ENCODE data around the gene SND1.
"Not testable (repeated sequence)": the region's sequence is repeated elsewhere in the genome, so short reads cannot be mapped to it uniquely, and the experiment has no call there.

SND1 gene

DNA sequence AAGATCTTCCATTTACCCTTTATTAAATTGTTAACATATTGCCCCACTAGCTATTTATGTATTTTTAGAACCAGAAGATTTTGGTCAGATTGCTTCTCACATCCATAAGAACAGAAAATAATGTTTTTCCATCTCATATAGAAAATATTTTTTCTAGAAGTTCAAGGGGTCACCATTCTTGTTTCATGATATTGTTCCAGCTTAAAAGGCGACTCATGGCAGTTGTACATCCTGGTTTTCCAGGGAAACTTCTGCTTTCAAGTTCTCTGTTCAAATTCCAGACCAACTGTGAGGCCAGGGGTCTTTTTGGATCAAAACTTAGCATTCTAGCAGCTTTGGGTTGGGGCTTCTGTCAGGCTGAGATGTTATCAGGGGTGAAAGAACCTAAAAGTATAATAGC lies 294.9 kb downstream of the SND1 start:
- no peak for DNase-seq

DNA sequence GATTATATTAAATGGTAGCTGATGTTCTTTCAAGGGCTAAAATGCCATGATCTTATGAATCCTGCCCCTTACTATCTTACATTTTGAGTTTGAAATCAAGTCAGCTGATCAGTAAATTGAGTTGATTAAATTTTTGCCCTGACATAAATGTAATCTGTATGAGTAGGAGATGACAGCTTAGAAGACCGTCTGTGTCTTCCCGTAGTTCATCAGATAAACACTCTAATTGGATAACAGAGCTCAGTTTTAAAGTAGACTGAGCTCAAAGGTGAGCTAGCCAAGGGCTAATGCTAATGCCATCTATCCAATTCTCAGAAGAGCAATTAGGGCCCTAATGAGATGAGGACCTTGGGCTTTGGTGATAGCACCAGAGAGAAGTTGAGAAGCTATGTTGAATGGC lies 296.3 kb downstream of the SND1 start:
- no peak for DNase-seq

DNA sequence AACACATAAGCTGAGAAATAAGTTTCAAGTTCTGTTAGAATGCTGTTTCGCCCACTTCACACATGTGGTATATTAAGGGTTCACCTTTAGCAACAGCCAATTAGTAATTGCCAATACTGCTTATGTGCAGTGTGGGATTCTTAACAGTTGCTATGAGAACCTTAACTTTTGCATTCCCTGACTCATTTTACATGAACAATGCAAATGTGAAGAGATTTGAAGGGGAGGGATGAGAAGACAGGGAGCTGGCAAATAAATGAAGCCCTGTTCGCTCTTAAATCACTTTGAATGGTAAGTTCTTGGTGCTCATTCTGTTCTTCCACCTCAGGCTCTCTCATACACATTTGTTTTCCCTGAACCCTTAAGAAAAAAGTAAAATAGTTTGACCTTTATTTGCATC lies 296.9 kb downstream of the SND1 start:
- DNase-seq = no peak

DNA sequence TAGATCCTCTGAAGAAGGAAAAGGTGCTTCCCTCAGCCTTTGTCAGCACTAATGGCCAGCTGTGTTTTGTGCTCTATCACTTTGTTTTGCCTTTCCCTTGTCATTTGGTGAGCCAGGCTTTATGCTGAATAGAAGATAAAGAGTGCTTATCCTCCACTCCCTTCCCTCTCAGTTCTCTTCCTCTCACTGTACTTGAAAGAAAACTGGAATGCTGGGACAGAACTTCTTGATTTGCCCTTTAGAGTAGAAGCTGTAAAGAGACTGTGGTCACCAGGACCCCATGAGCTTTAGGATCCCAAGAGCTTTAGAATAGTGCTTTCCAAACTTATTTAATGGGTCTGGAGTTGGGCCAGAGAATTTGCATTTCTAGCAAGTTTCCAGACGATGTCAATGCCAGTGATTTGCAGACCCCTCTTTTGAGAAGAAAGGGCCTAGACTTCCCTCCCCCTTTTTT lies 297.8 kb downstream of the SND1 start:
- no peak for DNase-seq

DNA sequence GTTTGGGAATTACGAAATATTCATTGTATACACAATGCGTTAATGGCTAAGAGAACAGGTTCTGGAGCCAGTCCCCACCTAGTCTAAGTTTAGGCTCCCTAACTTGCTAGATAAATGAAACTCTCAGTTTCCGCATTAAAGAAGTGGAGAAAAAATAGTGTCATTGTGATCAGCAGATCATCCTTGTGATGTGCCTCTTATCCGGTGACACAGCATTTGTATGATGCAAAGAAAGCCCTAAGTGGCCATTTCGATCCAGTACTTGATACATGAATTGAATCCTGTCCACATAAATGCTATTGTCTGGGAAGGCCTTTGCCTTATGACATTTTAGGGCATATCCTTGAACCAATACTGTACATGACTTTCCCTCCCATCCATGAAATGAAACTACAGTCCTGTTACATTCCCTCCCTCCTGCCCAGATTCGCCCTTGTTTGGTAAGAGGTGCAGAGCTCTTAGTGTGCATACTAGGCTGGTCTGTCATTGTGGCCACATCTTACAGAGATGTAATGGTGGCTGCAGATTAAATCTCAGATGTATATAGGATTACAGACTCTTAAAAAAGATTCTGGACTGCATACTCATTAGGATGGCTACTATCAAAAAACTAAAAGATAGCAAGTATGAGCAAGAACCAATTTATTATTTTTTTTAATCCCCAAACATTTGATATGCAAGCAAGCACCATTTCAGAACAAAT lies 298.4 kb downstream of the SND1 start:
- no peak for DNase-seq

DNA sequence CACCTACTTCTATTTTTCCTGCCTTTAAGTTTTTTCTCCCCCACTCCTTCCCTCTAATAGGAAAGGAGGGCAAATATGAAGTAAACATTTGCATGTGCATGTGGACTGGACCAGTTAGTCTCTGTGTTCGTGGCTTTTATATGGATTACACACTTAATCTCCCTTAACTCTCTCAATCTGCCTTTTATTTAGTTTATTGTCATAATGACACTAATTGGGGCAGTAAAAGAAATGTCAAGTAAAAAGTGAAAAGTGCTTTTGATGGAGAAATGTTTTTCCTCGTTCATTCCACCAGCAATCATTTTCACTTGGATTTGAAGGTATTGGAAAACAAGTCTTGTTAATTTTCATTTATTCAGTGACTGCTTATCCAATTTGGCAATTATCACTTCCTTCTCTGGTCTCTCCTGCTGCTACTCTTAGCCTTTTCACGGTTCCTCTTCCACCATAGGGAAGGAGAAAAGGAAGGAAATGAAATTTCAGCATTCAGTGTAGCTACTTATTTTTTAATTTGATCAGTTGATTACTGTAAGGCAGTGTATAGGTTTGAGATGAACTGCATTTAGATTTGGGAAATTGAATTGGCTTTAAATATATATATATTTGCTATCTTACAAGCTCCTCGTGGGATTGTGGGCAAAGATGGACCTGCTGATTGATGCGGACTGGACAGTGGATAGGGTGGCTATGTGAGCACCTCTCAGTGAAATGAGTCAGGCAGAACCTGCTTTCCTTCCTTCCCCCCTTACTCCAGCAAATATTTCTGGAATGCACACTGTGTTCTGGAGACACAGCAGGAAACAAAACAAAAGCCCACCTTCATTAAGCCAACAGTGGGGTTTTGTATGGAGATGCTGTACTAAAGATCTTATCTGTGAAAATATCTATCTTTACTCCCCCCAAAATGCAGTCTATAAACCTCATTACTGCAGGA lies 301.7 kb downstream of the SND1 start:
- DNase-seq = no peak

DNA sequence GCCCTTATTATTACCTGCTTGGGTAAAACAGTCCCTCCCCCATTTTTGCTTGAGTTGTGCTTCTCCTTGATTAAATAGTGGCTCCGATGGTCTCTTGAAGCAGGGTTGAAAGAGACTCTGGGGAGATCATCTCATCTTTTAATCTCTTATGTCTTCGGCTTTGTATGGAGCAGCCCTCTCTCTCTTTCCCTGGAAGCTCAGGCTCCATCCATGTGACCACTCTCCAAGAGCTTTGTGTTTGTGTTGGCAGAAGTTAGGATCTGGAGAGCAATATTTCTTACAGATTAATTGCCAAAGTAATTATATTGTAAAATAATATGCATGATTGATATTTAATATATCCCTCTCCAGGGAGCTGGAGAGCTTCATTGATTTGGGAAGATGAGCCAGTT lies 302.4 kb downstream of the SND1 start:
- DNase-seq = peak; percentile 82

DNA sequence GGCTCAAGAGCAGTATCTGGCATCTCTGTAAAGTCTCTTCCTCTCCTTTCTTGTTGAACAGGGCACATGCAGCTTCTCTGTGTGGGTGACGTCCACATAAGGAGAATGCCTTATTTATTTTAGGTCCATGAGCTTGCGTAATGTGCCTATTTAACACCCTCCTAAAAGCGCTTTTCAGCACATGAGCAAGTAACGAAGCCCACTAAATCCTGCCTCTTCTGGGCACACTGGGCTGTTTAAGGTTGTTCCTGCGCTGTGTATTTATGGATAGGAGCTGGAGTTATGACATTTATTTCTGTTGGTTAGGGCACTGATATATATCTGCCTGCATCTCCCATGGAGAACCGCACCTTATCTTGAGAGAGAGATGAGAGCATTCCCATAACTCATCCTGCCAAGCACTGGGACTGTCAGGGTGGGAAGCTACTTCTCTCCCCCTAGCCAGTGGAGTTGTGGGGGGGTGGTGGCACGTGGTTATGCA lies 303.1 kb downstream of the SND1 start:
- DNase-seq = no peak

DNA sequence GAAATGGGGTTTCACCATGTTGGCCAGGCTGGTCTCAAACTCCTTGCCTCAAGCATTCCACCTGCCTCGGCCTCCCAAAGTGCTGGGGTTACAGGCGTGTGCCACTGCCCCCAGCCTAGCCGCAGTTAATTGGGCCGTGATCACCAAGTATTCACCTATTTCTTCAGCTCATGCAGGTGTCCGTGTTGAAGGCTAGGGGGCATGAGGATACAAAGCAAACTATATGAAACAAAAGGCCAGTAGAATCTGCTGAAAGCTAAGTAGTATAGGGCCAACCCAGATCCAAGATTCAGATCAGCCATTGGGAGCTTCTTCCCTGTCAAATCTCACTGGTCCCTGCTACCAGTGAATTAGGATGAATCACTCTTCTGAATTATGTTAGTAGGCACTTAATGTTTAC lies 305.9 kb downstream of the SND1 start:
- DNase-seq = no peak

DNA sequence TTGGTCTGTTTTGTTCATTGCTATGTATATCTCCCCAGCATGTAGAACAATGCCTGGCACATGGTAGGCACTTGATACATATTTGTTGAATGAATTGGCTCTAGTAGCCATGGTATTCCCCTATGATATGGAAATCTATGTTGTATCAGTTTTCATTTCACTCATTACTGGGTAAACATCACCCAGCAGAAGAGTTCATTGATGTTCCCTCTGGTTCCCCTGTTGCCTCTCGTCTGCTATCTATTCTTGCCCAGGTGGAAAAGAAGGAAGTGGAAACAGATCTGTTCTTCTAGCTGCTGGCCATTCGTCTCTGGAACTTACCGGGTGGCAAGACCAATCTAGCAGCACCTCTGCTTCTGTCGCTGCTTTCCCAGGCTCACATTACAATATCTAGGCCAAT lies 307.8 kb downstream of the SND1 start:
- DNase-seq = no peak

DNA sequence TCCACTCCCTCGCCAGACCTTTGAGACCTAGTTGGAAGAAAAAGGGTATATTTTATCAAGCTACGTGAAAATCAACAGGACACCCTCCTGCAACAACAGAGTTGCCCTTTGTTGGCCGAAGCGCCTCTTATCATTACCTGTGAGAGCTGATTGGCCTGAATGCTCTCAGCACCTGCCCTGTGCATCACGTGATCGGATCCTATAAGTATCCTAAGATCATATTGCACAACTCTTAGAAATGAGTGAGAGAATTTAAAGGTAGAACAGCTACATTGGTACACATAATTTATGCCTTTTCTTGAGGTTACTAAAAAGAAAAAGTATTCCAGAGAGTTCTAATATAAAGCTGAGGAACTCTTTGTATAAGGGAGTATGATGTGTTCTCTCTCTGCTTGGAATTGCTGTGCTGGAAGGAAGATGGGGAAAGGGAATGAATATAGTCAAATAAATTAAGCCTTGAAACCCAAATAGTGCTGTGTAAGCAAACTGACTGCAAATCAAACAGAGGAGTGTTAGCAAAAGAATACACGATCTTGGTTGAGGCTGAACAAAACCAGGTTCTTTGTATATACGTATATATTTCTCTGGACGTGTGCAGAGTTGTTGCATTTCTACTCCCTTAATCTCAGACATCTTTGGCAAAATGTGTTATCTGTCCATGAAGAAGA lies 309.9 kb downstream of the SND1 start:
- peak; percentile 74 for DNase-seq

DNA sequence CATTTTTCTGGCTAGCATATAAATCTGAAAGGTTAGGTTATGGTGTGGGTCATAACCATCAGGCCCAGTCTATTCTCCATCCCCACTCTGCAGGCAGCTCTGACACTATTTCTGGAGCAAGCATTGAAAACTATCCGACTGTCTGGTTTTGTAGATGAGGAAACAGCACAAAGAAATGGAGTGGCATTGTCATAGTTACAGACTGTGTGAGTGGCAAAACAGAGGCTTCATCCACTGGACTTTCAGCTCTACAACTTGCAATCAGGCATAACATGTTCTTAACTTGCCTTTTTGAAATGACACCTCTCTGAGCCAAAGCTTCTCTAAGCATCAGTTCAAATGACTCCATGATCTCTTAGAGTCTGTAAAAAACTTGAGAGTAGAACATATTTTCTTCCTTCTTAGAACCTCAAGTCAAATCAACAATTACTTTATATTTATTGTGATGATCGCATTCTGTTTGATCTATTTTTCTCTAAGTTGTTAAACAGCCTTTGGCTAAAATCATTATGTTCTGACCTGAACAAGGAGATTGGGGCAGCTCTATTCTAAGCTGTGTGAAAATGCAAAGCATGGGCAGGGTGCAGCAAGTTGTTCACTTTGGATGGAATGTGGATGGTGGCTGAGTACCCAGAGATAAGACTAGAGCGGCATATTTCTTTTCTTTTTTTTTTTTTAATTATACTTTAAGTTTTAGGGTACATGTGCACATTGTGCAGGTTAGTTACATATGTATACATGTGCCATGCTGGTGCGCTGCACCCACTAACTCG lies 310.8 kb downstream of the SND1 start:
- DNase-seq = no peak

DNA sequence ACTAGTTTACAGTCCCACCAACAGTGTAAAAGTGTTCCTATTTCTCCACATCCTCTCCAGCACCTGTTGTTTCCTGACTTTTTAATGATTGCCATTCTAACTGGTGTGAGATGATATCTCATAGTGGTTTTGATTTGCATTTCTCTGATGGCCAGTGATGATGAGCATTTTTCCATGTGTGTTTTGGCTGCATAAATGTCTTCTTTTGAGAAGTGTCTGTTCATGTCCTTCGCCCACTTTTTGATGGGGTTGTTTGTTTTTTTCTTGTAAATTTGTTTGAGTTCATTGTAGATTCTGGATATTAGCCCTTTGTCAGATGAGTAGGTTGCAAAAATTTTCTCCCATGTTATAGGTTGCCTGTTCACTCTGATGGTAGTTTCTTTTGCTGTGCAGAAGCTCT lies 311.9 kb downstream of the SND1 start:
- not testable (repeated sequence) for DNase-seq

DNA sequence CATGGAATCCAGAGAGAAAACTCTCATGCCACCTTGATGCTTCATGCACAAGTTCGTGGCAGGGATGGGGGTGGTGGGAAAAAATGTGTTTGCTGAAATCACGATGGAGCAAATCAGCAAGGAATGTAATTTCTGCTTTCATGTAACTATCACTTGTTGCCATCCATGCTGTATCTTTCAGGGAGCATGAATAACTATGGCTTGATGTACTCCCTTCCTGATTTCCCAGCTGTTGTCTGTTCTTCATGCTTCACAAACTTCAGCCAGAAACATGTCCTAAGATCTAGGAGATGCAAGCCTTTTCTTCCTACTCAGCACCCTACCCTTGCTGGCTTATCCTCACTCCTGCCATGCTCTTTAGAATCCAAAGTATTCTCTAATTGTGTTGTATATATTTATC lies 315.3 kb downstream of the SND1 start:
- no peak for DNase-seq

DNA sequence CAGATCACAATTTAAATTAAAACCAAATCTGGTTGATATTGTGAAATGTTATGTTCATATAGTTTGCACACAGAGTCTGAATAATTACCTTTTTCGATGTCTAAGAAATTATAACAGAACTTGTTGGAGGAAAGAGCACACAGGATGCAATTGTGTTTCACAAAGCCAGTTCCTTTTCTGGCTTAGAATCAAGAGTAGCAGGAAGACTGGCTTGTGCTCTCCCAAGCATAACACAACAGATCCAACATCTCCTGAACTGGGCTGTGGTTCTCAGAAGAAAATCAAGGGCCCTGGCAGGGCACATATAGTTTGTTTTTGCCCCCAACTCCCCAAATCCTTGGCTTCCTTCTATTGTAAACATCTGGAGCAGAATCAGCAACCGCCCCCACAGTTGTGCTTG lies 316.6 kb downstream of the SND1 start:
- no peak for DNase-seq

DNA sequence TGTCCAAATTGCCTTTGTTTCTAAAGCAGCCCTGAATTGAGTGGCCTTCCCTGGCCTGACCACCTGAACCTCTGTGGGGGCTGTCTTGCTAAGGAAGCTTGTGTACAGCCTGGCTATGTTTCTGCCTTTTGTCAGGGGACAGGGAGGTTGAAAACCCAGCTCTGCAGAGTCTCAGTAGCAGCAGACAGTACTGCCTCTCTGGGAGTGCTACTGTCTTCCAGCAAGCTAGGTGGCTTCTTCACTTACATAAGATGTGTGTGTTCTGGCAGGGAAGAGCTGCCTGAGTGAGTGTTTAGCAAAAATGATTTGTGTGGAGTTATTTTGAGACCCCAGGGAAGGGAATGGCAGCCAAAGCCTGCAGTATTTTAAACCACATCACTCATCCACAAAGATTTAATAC lies 321.8 kb downstream of the SND1 start:
- DNase-seq = no peak

DNA sequence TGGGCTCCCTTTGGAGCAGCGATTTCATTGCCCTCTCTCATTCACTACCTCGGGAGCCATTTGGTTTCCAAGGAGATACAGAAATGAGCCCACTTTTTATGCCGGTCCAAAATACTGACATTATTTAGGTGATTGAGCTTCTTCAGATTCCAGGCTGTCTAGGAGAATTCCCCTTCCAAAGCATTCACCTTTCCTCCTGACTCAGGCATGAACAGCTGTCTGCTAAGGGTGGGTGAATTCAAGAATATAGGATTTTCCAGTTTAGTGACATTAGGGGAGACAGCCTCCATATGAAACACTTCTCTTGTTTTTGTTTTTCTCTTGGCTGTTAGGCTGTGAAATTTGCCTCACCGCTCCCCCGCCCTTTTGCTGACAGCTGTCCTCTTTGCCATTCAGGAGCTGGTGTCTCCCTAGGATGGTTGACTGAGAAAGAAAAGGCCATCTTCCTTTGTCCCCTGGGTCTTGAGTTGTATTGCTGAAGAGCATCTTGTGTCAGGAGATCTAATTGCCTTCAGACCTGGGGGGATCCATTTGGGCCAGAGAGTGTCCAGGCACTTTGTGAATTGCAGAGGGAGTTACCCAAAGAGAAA lies 322.5 kb downstream of the SND1 start:
- no peak for DNase-seq

DNA sequence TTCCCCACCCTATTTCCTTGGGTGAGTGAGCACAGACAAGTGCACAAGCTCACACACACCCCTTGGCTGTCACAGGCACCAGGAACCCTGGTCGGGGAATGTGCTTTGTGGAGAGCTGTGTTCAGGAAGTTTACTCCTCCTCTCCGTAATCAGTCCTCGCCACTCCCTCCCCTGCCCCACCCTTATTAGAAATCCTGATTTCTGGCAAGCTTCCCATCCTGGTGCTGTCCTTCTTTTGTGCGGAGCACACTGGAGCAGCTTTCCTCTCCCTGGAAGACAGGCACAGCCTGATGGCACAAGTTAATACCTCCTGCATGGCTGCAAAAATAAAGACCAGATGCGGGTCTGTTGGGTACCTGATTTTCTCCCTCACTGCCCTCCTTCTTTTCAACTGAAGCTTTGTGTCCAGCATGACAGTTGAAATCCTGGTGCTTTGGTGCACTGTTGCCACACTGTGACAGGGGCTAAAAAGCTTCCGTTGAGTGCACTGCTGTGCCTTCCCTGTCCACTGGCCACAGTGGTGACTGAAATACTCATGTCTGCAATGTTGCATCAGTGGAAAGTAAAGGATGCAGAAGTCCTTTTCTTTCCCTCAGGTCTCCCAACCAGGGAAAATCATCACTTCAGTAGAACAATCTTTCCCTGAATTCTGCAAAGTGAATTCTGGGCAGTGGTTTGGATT lies 324.2 kb downstream of the SND1 start:
- no peak for DNase-seq

DNA sequence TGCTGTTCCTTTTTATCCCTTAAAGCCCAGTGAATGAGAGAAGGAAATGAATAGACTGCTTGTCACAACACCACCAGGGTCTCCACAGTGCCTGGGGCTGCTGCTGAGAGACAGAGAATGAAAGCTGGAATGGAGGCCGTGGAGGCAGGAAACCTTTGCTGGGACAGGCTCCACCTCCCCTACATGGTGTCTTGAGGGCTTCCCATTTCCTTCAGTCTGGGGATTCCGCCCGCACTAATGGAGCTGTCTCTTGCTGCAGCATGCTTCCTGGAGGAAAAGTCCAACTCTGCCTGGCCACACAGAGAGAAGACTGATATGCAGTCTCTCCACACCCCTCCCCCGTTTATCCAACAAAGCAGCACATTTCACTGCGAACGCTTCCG lies 324.7 kb downstream of the SND1 start:
- DNase-seq = no peak

DNA sequence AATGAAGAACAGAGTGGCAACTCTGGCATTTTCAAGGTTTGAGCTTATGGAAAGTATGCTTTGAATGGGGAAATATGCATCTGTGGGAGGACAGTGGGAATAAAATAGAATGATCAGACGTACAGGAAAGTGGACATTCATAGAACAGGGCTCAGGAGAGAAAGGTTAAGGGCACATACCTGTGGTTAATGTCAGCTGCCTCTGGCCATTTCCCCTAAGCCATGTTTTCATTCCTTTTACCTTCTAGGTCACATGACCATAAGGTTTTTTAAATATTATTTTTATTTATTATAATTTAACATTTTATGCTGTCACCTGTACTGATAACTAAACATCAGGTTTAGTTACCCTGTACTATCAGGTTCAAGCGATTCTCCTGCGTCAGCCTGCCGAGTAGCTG lies 326.4 kb downstream of the SND1 start:
- no peak for DNase-seq

DNA sequence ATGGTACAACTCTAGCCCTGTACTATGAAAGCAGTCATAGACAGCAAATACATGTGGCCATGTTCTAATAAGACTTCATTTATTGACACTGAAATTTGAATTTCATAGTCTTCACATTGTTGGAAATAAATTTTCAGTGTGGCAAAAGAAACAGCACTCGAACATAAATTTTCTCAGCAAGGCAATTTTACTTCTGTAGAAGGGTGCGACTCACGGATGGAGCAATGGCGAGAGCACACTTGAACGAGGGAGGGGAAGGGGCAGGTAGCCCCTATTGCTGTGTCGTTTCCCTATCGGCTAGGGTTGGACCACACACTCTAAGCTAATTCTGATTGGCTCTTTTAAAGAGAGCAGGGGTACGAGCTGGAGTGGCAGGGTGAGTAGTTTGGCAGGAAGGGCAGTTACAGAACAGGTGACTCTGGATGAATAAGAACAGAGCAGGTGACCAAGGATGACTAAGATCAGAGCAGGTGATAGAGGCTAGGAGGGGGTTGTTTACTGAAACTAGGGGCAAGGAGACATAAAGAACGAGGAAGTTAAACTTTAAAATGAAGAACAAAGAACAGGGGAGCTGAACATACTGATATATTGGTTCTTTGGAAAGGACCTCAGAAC lies 327.2 kb downstream of the SND1 start:
- no peak for DNase-seq

Data from NCI-H2029 treated with DMSO at 0.1 percent for 48 hours (cell line).